SK-N-SH treated with all-trans-retinoic acid at 6 μM for 48 hours (cell line): ENCODE measurements around the gene CUL1.
A peak's percentile ranks its signal among the peaks of the same experiment; 100 is the strongest.

Experiments used
- ATAC-seq: fragments of 200-7000 bp; cut with Tn5 transposase; 3 replicates; pipeline ENCODE4 v1.9.1; 2020; ENCODE audit warnings: mild to moderate bottlenecking, moderate library complexity
- ARNTL ChIP-seq: fragments of 450-650 bp; formaldehyde crosslinking; IDR thresholded peaks from 2 replicates; pipeline ENCODE4 v1.5.0; 2020; ENCODE audit warnings: low read depth, mild to moderate bottlenecking, moderate library complexity, borderline replicate concordance
- BACH2 ChIP-seq: fragments of 250-450 bp; sonication (Bioruptor Pico); IDR thresholded peaks from 2 replicates; pipeline ENCODE4 v1.9.0; 2021; ENCODE audit warnings: mild to moderate bottlenecking, borderline replicate concordance
- CSDC2 ChIP-seq: fragments of 250-450 bp; sonication (Bioruptor Pico); IDR thresholded peaks from 2 replicates; pipeline ENCODE4 v1.5.0; 2020; ENCODE audit warnings: mild to moderate bottlenecking, moderate library complexity
- ESRRG ChIP-seq: fragments of 250-450 bp; sonication (Bioruptor Pico); IDR thresholded peaks from 2 replicates; pipeline ENCODE4 v1.6.1; 2021; ENCODE audit warnings: mild to moderate bottlenecking
- GLIS3 ChIP-seq: fragments of 250-450 bp; sonication (Bioruptor Pico); IDR thresholded peaks from 2 replicates; pipeline ENCODE4 v1.5.0; 2020; ENCODE audit warnings: mild to moderate bottlenecking, moderate library complexity
- OSR1 ChIP-seq: fragments of 250-450 bp; sonication (Bioruptor Pico); IDR thresholded peaks from 2 replicates; pipeline ENCODE4 v1.8.0; 2022; ENCODE audit warnings: moderate library complexity, mild to moderate bottlenecking, inconsistent platforms
- PPARA ChIP-seq: fragments of 250-450 bp; sonication (Bioruptor Pico); IDR thresholded peaks from 2 replicates; pipeline ENCODE4 v1.5.0; 2020; ENCODE audit warnings: mild to moderate bottlenecking, borderline replicate concordance
- RARB ChIP-seq: fragments of 250-450 bp; sonication (Bioruptor Pico); IDR thresholded peaks from 2 replicates; pipeline ENCODE4 v1.8.0; 2021; ENCODE audit warnings: mild to moderate bottlenecking, moderate library complexity
- SNAI2 ChIP-seq: fragments of 250-450 bp; sonication (Bioruptor Pico); IDR thresholded peaks from 2 replicates; pipeline ENCODE4 v1.5.0; 2020; ENCODE audit warnings: mild to moderate bottlenecking, moderate library complexity
- TCF4 ChIP-seq: fragments of 250-450 bp; sonication (Bioruptor Pico); IDR thresholded peaks from 2 replicates; pipeline ENCODE4 v1.8.0; 2021; ENCODE audit warnings: mild to moderate bottlenecking, moderate library complexity, borderline replicate concordance
- TOX ChIP-seq: fragments of 250-450 bp; sonication (Bioruptor Pico); IDR thresholded peaks from 2 replicates; pipeline ENCODE4 v1.8.0; 2021; ENCODE audit warnings: mild to moderate bottlenecking, moderate library complexity, borderline replicate concordance
- ZFP30 ChIP-seq: fragments of 450-650 bp; formaldehyde crosslinking; IDR thresholded peaks from 2 replicates; pipeline ENCODE4 v1.5.0; 2022; ENCODE audit warnings: mild to moderate bottlenecking, moderate library complexity
- ZNF565 ChIP-seq: fragments of 450-650 bp; formaldehyde crosslinking; conservative IDR thresholded peaks from 2 replicates; pipeline ENCODE4 v1.5.0; 2020; ENCODE audit warnings: low read depth, mild to moderate bottlenecking, moderate library complexity
- ZNF70 ChIP-seq: fragments of 450-650 bp; formaldehyde crosslinking; IDR thresholded peaks from 2 replicates; pipeline ENCODE4 v1.5.0; 2020; ENCODE audit warnings: mild to moderate bottlenecking, moderate library complexity
- ZNF8 ChIP-seq: fragments of 450-650 bp; formaldehyde crosslinking; IDR thresholded peaks from 2 replicates; pipeline ENCODE4 v1.5.0; 2020; ENCODE audit warnings: mild to moderate bottlenecking, moderate library complexity
- TF ChIP-seq, protein P1 (sequence below): fragments of 250-450 bp; sonication (Bioruptor Pico); IDR thresholded peaks from 2 replicates; pipeline ENCODE4 v1.5.0; 2020; ENCODE audit warnings: mild to moderate bottlenecking, moderate library complexity
- TF ChIP-seq, protein P2 (sequence below): fragments of 250-450 bp; sonication (Bioruptor Pico); IDR thresholded peaks from 2 replicates; pipeline ENCODE4 v1.8.0; 2021; ENCODE audit warnings: low read depth, mild to moderate bottlenecking, moderate library complexity, borderline replicate concordance
- TF ChIP-seq, protein P3 (sequence below): fragments of 250-450 bp; sonication (Bioruptor Pico); IDR thresholded peaks from 2 replicates; pipeline ENCODE4 v1.8.0; 2020; ENCODE audit warnings: mild to moderate bottlenecking, moderate library complexity, borderline replicate concordance
- TF ChIP-seq, protein P4 (sequence below): fragments of 250-450 bp; sonication (Bioruptor Pico); IDR thresholded peaks from 2 replicates; pipeline ENCODE4 v1.5.1; 2021; ENCODE audit warnings: mild to moderate bottlenecking, moderate library complexity

Gene CUL1

DNA sequence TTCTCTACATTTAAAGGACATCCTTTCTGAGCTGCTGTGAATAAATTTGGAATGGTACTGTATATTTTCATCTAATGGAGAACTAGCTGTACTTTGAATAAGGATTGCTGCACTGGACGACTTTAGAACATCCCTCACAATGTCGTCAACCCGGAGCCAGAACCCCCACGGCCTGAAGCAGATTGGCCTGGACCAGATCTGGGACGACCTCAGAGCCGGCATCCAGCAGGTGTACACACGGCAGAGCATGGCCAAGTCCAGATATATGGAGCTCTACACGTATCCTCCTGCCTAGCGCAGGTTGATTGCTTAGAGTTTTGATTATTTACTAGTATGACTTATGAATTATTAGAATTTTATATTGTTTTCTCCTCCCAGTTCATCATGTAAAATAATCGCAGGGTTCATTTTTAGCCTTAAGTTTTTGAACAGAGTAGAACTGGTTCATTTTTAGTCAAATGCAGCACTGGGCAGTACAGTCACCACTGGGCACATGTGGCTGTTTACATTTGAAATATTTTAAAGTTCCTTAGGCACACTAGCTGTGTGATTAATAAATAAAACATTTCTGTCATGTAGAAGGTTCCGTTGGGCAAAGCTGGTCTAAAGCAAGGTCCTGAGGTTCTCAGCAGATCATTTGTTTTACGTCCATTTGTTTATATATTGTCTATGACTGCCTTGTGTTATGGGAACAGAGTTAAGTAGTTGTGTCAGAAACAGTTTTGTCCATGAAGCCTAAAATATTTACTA lies 31.5 kb downstream of the CUL1 start:
- TF ChIP-seq TCF4 (CRISPR knock-in tag): no peak
- TF ChIP-seq, protein P1, sequence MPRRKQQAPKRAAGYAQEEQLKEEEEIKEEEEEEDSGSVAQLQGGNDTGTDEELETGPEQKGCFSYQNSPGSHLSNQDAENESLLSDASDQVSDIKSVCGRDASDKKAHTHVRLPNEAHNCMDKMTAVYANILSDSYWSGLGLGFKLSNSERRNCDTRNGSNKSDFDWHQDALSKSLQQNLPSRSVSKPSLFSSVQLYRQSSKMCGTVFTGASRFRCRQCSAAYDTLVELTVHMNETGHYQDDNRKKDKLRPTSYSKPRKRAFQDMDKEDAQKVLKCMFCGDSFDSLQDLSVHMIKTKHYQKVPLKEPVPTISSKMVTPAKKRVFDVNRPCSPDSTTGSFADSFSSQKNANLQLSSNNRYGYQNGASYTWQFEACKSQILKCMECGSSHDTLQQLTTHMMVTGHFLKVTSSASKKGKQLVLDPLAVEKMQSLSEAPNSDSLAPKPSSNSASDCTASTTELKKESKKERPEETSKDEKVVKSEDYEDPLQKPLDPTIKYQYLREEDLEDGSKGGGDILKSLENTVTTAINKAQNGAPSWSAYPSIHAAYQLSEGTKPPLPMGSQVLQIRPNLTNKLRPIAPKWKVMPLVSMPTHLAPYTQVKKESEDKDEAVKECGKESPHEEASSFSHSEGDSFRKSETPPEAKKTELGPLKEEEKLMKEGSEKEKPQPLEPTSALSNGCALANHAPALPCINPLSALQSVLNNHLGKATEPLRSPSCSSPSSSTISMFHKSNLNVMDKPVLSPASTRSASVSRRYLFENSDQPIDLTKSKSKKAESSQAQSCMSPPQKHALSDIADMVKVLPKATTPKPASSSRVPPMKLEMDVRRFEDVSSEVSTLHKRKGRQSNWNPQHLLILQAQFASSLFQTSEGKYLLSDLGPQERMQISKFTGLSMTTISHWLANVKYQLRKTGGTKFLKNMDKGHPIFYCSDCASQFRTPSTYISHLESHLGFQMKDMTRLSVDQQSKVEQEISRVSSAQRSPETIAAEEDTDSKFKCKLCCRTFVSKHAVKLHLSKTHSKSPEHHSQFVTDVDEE (CRISPR knock-in tag): no peak
- TF ChIP-seq RARB (CRISPR knock-in tag): no peak
- no peak for TF ChIP-seq ESRRG (CRISPR knock-in tag)
- TF ChIP-seq PPARA (CRISPR knock-in tag): no peak
- TF ChIP-seq, protein P2, sequence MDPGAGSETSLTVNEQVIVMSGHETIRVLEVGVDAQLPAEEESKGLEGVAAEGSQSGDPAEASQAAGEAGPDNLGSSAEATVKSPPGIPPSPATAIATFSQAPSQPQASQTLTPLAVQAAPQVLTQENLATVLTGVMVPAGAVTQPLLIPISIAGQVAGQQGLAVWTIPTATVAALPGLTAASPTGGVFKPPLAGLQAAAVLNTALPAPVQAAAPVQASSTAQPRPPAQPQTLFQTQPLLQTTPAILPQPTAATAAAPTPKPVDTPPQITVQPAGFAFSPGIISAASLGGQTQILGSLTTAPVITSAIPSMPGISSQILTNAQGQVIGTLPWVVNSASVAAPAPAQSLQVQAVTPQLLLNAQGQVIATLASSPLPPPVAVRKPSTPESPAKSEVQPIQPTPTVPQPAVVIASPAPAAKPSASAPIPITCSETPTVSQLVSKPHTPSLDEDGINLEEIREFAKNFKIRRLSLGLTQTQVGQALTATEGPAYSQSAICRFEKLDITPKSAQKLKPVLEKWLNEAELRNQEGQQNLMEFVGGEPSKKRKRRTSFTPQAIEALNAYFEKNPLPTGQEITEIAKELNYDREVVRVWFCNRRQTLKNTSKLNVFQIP (CRISPR knock-in tag): no peak
- TF ChIP-seq ZNF8 (CRISPR knock-in tag): no peak
- no peak for TF ChIP-seq OSR1 (CRISPR knock-in tag)
- no peak for TF ChIP-seq ZNF565
- TF ChIP-seq, protein P3, sequence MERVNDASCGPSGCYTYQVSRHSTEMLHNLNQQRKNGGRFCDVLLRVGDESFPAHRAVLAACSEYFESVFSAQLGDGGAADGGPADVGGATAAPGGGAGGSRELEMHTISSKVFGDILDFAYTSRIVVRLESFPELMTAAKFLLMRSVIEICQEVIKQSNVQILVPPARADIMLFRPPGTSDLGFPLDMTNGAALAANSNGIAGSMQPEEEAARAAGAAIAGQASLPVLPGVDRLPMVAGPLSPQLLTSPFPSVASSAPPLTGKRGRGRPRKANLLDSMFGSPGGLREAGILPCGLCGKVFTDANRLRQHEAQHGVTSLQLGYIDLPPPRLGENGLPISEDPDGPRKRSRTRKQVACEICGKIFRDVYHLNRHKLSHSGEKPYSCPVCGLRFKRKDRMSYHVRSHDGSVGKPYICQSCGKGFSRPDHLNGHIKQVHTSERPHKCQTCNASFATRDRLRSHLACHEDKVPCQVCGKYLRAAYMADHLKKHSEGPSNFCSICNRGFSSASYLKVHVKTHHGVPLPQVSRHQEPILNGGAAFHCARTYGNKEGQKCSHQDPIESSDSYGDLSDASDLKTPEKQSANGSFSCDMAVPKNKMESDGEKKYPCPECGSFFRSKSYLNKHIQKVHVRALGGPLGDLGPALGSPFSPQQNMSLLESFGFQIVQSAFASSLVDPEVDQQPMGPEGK: no peak
- TF ChIP-seq, protein P4, sequence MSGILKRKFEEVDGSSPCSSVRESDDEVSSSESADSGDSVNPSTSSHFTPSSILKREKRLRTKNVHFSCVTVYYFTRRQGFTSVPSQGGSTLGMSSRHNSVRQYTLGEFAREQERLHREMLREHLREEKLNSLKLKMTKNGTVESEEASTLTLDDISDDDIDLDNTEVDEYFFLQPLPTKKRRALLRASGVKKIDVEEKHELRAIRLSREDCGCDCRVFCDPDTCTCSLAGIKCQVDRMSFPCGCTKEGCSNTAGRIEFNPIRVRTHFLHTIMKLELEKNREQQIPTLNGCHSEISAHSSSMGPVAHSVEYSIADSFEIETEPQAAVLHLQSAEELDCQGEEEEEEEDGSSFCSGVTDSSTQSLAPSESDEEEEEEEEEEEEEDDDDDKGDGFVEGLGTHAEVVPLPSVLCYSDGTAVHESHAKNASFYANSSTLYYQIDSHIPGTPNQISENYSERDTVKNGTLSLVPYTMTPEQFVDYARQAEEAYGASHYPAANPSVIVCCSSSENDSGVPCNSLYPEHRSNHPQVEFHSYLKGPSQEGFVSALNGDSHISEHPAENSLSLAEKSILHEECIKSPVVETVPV (CRISPR knock-in tag): no peak
- TF ChIP-seq ZFP30 (CRISPR knock-in tag): no peak
- no peak for TF ChIP-seq ARNTL
- peak; percentile 20; the same call in 1 of the 3 replicates for ATAC-seq

DNA sequence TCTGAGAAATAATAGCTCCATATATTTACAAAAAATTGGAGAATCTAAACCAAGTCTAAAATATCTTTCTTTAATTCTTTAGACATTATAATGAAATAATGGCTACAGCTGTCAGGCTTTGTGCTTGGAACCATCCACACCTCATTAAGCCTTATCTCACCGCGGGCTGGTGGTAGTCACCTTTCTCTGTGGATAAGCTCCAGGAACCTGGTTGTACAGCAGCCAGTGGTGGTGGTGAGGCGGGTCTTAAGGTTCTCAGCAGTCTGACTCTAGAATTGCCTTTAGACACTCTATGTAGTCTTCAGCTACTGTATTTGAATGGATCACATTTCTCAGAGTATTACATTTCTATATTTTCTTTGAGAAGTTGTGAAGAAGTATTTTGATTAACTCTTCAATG lies 34.2 kb downstream of the CUL1 start:
- ATAC-seq: no peak
- TF ChIP-seq RARB (CRISPR knock-in tag) (no peak), CSDC2 (CRISPR knock-in tag) (no peak), ESRRG (CRISPR knock-in tag) (no peak), ARNTL (no peak), PPARA (CRISPR knock-in tag) (no peak), SNAI2 (CRISPR knock-in tag) (no peak), ZNF565 (no peak), BACH2 (no peak), ZNF8 (CRISPR knock-in tag) (no peak), TCF4 (CRISPR knock-in tag) (no peak), TOX (no peak), GLIS3 (no peak)
- TF ChIP-seq, protein P3: no peak

DNA sequence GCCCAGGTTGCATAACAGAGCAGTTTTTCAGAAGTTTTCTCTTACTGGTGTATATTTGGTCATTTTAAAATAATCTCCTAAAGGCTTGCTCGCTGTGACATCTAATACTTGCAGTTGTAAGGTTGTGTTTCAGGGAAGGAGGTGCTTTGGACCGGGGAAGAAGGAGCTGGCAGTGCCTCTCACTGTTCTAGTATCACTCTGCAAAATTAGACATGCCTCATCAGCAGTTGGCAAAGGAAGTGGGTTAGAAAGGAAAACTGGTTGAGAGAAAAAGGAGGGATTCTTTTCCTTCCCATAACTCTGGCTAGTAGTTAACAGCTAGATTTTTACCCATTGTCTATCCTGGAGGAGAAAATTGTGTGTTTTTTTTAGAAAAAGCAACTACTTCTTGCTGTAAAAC lies 34.8 kb downstream of the CUL1 start:
- no peak for ATAC-seq
- no peak for TF ChIP-seq CSDC2 (CRISPR knock-in tag)
- TF ChIP-seq, protein P1 (CRISPR knock-in tag): no peak
- TF ChIP-seq, protein P4 (CRISPR knock-in tag): no peak
- TF ChIP-seq ZNF8 (CRISPR knock-in tag): no peak
- no peak for TF ChIP-seq ARNTL
- no peak for TF ChIP-seq OSR1 (CRISPR knock-in tag)
- no peak for TF ChIP-seq TCF4 (CRISPR knock-in tag)
- TF ChIP-seq ZNF70 (CRISPR knock-in tag): no peak
- no peak for TF ChIP-seq BACH2
- no peak for TF ChIP-seq TOX
- TF ChIP-seq ESRRG (CRISPR knock-in tag): no peak
- no peak for TF ChIP-seq SNAI2 (CRISPR knock-in tag)
- TF ChIP-seq PPARA (CRISPR knock-in tag): no peak
